WTC11 (cell line): Measurements from ENCODE around the gene HERC2.
"Not testable (repeated sequence)": the region's sequence is repeated elsewhere in the genome, so short reads cannot be mapped to it uniquely, and the experiment has no call there.

Experiments used
- CDX4 ChIP-seq: fragments of 250-450 bp; sonication (Bioruptor Pico); IDR thresholded peaks from 2 replicates; pipeline ENCODE4 v1.9.0; 2021; ENCODE audit warnings: moderate library complexity, mild to moderate bottlenecking, inconsistent platforms, borderline replicate concordance
- CTCF ChIP-seq: fragments of 200-600 bp; IDR thresholded peaks from 2 replicates; pipeline ENCODE4 v1.8.0; 2022; ENCODE audit warnings: antibody characterized with exemption
- MAX ChIP-seq: sonication (generic); formaldehyde crosslinking; IDR thresholded peaks from 2 replicates; pipeline ENCODE4 v1.8.0; 2022; ENCODE audit warnings: mild to moderate bottlenecking, missing genetic modification reagents
- RORB ChIP-seq: fragments of 250-450 bp; sonication (Bioruptor Pico); IDR thresholded peaks from 2 replicates; pipeline ENCODE4 v1.9.0; 2021; ENCODE audit warnings: mild to moderate bottlenecking

GRCh38 chr15:28151864-28152537, 170.0 kb downstream of the HERC2 start:
- TF ChIP-seq CTCF; MAX (CRISPR knock-in tag); CDX4; RORB (CRISPR knock-in tag): not testable (repeated sequence)
